Mesothelial cell of epicardium (in vitro differentiated cells): ENCODE results near the gene SOWAHB. TPM values are rescaled to one million over a fixed set of nuclear protein-coding genes. Genes with fewer than 3 reads are reported as not detected.
A peak's percentile ranks its signal among the peaks of the same experiment; 100 is the strongest.
"Not testable (repeated sequence)": the region's sequence is repeated elsewhere in the genome, so short reads cannot be mapped to it uniquely, and the experiment has no call there.

ENCODE experiments used
- DNase-seq, 2 experiments: peaks; one replicate each; pipeline ENCODE4 v3.0.0; 2021; ENCODE audit warnings: low spot score in 2 of 2; ENCODE audit not compliant: unreplicated experiment in 2 of 2
- H3K27ac Mint-ChIP-seq: 2 replicates; pipeline ENCODE4 v1.8.0; 2021; ENCODE audit warnings: mixed read lengths
- H3K27me3 Mint-ChIP-seq: 2 replicates; pipeline ENCODE4 v1.8.0; 2021; ENCODE audit warnings: low read depth, mixed read lengths
- H3K36me3 Mint-ChIP-seq: 2 replicates; pipeline ENCODE4 v1.8.0; 2021; ENCODE audit warnings: mixed read lengths
- H3K4me1 Mint-ChIP-seq: 2 replicates; pipeline ENCODE4 v1.8.0; 2021; ENCODE audit warnings: mixed read lengths
- H3K4me3 Mint-ChIP-seq: 2 replicates; pipeline ENCODE4 v1.8.0; 2021; ENCODE audit warnings: mild to moderate bottlenecking, moderate library complexity, mixed read lengths
- H3K9me3 Mint-ChIP-seq: 2 replicates; pipeline ENCODE4 v1.8.0; 2021; ENCODE audit warnings: mixed read lengths
- CTCF ChIP-seq: fragments of 200-600 bp; sonication (generic); IDR thresholded peaks from one replicate; pipeline ENCODE4 v1.5.0; 2021; ENCODE audit warnings: antibody characterized with exemption; ENCODE audit not compliant: unreplicated experiment
- total RNA-seq: library from RNA; stranded (reverse); gene quantifications from 3 replicates; pipeline ENCODE4 v1.2.1, GENCODE V29; 2021

The SOWAHB gene
- total RNA-seq, 1 donor from 2014 or later: 1.1 TPM

GRCh38 chr4:76873495-76873894 lies 24.4 kb downstream of the SOWAHB start:
- Mint-ChIP-seq H3K27ac (no peak overlapping the region), H3K36me3 (no peaks in the 10 kb centered on the region), H3K4me3 (no peak overlapping the region), H3K4me1 (peaks cover 2% of the 10 kb centered on the region), H3K27me3 (peaks cover 2% of the 10 kb centered on the region), H3K9me3 (no peaks in the 10 kb centered on the region)
- no peak for DNase-seq
- TF ChIP-seq CTCF: no peak

- no peaks in the 10 kb centered on the region for H3K9me3 Mint-ChIP-seq
- H3K27ac Mint-ChIP-seq: no peak overlapping the region
- DNase-seq: no peak
- no peaks in the 10 kb centered on the region for H3K36me3 Mint-ChIP-seq
- H3K4me1 Mint-ChIP-seq: peaks cover 6% of the 10 kb centered on the region
- H3K4me3 Mint-ChIP-seq: no peak overlapping the region
- TF ChIP-seq CTCF: no peak
- peaks cover 2% of the 10 kb centered on the region for H3K27me3 Mint-ChIP-seq
Measured at GRCh38 chr4:76872556-76872955, 25.4 kb downstream of the SOWAHB start.

GRCh38 chr4:76868780-76869179 lies 29.2 kb downstream of the SOWAHB start:
- not testable (repeated sequence) for H3K4me3 Mint-ChIP-seq, H3K27ac Mint-ChIP-seq, H3K4me1 Mint-ChIP-seq, H3K9me3 Mint-ChIP-seq, H3K36me3 Mint-ChIP-seq, H3K27me3 Mint-ChIP-seq, DNase-seq

GRCh38 chr4:76867880-76868655 lies 29.9 kb downstream of the SOWAHB start:
- Mint-ChIP-seq H3K4me1 (peaks cover 8% of the 10 kb centered on the region), H3K27ac (no peak overlapping the region), H3K27me3 (no peaks in the 10 kb centered on the region), H3K4me3 (no peak overlapping the region), H3K36me3 (no peaks in the 10 kb centered on the region), H3K9me3 (no peaks in the 10 kb centered on the region)
- DNase-seq: no peak
- no peak for TF ChIP-seq CTCF

- no peak for TF ChIP-seq CTCF
- H3K4me1 Mint-ChIP-seq: peaks cover 5% of the 10 kb centered on the region
- peak overlapping the region; percentile 23 for H3K27ac Mint-ChIP-seq
- H3K36me3 Mint-ChIP-seq: no peaks in the 10 kb centered on the region
- H3K27me3 Mint-ChIP-seq: no peaks in the 10 kb centered on the region
- no peaks in the 10 kb centered on the region for H3K9me3 Mint-ChIP-seq
- no peak overlapping the region for H3K4me3 Mint-ChIP-seq
- DNase-seq: no peak
Measured at GRCh38 chr4:76867377-76867776, 30.6 kb downstream of the SOWAHB start.

GRCh38 chr4:76866641-76867040 lies 31.3 kb downstream of the SOWAHB start:
- H3K4me1 Mint-ChIP-seq: peaks cover 5% of the 10 kb centered on the region
- DNase-seq: no peak
- TF ChIP-seq CTCF: no peak
- no peaks in the 10 kb centered on the region for H3K9me3 Mint-ChIP-seq
- H3K36me3 Mint-ChIP-seq: no peaks in the 10 kb centered on the region
- H3K27ac Mint-ChIP-seq: no peak overlapping the region
- H3K27me3 Mint-ChIP-seq: no peaks in the 10 kb centered on the region
- no peak overlapping the region for H3K4me3 Mint-ChIP-seq
